ENCODE results near the gene ADAMTS15. TPM values are rescaled to one million over a fixed set of nuclear protein-coding genes. Genes with fewer than 3 reads are reported as not detected.

The ADAMTS15 gene
- total RNA-seq, 2 experiments from 2014 or later, result not detected

GRCh38 chr11:130524132-130524790 is 75.8 kb downstream of the ADAMTS15 start:
- ATAC-seq (no peak), DNase-seq (no peak)
- Mint-ChIP-seq H3K27me3 (peaks cover 12% of the 10 kb centered on the region), H3K4me1 (no peaks in the 10 kb centered on the region), H3K9me3 (ENCODE audit: low read depth) (no peaks in the 10 kb centered on the region), H3K4me3 (no peak overlapping the region), H3K36me3 (no peaks in the 10 kb centered on the region), H3K27ac (no peak overlapping the region)
- CTCF ChIA-PET, result no interaction called here

- Mint-ChIP-seq H3K4me1 (no peaks in the 10 kb centered on the region), H3K36me3 (no peaks in the 10 kb centered on the region), H3K4me3 (no peak overlapping the region), H3K27me3 (peaks cover 12% of the 10 kb centered on the region), H3K9me3 (ENCODE audit: low read depth) (no peaks in the 10 kb centered on the region), H3K27ac (no peak overlapping the region)
- DNase-seq (no peak), ATAC-seq (no peak)
- CTCF ChIA-PET, result no interaction called here
These were observed 76.9 kb downstream of the ADAMTS15 start for GRCh38 chr11:130525307-130525706.

Other genes starting within 250 kb of the ADAMTS15 start
- 10 to 100 TPM; 36.9 to 41.7 TPM for gene ZBTB44, start 133.7 kb upstream of the ADAMTS15 start, total RNA-seq
- gene ADAMTS8, start 20.0 kb upstream of the ADAMTS15 start, total RNA-seq, result not detected

All from activated CD8-positive, alpha-beta memory T cell treated with anti-CD3 and anti-CD28 coated beads, Interleukin-2, amount 10 ng/mL, durations not matched to agents 7 days and 5 days (primary cell).